Stimulated activated CD4-positive, alpha-beta T cell treated with anti-CD3 and anti-CD28 coated beads, Interleukin-1b, Interleukin-23, amount 100 ng/mL, for 24 hours (primary cell): Measurements from ENCODE around the gene SLAMF1.

Source experiments
- DNase-seq, 4 experiments: peaks; one replicate each; pipeline ENCODE4 v3.0.0-alpha.2; 2020; ENCODE audit warnings: low read depth in 4 of 4, low spot score in 1 of 4

The SLAMF1 gene

DNA sequence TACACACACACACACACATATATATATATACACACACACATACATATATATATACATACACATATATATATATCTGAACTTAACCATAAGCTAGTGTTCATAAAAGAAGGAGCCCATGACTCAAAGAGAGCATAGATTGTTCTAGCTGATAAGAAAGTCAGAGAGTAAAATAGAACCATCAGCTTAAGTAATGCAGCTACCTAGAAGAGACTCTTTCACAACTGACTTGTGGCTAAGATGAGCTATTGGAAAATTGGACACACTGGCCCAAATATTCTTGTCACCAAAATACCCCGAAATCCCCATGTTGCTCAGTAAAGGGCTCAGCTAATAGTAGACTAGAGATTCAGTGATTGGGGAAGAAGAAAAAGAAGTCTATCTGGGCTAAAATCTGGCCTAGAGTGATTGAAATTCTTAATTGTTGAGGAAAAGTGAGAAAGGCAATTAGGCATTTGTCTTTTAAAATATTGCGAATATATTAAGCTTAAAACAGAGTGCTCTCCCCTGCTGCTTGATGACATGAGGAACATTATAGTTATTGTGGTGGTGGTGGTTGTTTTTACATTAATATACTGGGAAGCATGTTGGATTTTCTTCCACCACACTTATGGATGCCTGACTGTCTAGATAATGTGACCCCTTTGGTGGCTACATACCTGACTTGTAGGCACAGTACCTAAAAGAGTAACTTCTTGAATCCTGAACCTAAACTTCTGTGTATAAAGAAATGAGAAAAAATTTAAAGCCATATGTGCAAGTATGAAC, 6.3 kb downstream of the SLAMF1 start:
- no peak for DNase-seq

GRCh38 chr1:160639652-160640051, 7.2 kb downstream of the SLAMF1 start:
- DNase-seq, result no peak

DNA sequence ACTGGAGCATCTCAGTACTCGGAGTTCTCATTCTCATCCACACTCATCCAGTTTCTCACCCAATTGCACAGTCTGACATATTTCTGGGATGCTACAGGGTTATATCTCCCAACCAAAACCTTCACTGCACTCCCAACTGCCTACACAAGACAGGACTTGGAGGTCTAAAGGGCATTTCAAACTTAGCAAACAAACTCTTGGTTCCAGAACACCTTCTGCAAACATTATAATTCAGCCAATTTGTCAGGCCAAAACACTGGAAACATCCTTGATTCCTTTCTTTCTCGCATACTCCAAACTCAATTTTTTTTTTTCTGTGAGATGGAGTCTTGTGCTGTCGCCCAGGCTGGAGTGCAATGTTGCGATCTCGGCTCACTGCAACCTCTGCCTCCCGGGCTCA, 7.9 kb downstream of the SLAMF1 start:
- no peak for DNase-seq

- no peak for DNase-seq
These were observed 8.3 kb downstream of the SLAMF1 start for GRCh38 chr1:160638540-160638857.

- DNase-seq, result no peak
These were observed 8.9 kb downstream of the SLAMF1 start for GRCh38 chr1:160637821-160638539.

- no peak for DNase-seq
These were observed 9.8 kb downstream of the SLAMF1 start for GRCh38 chr1:160637065-160637464.

DNA sequence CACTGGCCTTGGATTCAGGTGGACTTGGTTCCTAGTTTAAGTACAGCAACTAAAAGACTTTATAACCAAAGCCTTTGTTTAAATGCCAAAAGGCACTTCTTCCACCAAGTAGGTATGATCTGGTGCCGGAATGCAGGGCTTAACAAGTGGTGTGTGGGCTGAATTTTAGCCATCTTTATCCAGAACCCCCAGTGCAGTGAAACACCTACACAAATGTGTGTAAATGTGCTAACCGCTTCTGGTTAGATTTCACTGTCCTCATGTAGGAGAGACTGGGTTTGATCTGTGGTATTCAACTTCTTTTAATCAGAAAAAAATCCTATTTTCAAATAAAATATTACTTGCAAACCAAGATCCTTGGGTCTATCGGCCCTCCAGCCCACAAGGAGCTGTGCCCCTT, 10.3 kb downstream of the SLAMF1 start:
- no peak for DNase-seq

DNA sequence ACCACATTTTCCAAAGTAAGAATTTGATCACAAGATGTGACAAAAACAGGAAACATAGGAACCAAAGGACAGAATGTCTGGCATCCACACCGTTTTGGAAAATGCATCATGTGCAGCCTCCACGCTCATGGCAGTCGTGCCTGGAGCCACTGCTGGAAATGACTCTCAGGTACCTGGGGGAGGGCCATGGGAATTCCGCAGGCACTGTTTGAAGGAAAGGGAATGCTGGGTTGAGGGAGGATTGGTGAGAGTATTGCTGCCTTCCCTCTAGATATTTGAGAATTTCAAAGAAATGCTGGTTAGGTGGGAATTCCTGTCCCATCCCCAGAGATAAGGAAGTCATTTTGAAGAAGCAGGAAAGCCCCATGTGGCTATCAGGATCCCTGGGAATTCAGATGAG, 10.8 kb downstream of the SLAMF1 start:
- DNase-seq, result no peak

- DNase-seq, result no peak
These were observed 12.0 kb downstream of the SLAMF1 start for GRCh38 chr1:160634543-160635491.

DNA sequence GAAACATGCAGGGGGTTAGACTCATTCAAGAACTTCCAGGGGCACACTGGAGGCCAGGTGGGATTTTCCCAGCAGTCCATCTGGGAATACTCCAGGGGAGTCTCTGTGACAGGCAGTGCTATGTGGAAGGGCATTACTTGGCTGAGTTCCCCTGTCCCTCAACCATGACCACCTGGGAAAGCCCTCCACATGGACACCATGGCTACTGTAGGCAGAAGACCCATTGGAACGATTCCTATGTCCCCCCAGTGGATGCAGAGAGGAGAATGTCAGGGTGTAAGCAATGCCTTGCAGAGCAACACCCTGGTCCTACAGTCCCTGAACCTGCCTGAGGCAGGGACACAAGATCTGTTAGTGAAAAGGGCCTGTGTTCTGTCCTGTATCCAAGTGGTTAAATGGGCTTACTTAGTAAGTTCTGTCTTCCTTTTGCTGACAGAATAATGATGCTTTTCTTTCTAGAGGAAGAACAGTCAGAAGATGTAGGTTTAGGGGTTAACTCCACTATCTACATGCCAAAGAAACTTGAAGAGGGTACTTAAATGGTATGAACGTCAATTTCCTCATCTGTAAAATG, 13.4 kb downstream of the SLAMF1 start:
- DNase-seq, result no peak

DNA sequence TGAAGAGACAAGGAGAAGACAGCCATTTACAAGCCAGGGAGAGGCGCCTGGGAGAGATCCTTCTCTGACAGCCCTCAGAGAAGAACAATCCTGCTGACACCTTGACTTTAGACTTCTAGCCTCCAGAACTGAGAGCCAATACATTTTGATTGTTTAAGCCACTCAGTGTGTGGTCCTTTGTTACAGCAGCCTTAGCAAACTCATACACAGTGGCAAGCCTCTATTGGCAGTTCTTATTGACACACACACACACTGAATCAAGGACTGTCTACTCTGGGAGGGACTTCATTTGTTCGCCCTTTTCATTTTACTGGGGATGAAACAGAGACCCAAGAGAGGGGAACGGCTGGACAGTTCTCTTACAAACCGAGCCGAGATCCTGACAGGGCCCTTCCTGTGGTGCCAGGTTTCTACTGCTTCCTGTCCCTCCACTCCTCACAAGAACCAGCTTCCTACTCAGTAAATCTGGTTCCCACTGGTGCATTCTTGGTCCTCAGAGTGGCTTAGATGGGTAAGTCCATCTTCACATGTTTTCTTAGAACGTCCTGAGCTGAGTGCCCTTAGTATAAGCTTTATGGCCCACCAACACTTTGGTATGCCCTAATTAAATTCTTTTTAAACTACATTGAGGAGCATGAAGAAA, 14.7 kb downstream of the SLAMF1 start:
- no peak for DNase-seq

GRCh38 chr1:160630523-160631451, 16.1 kb downstream of the SLAMF1 start:
- no peak for DNase-seq

- DNase-seq, result no peak
These were observed 17.3 kb downstream of the SLAMF1 start for GRCh38 chr1:160629286-160630210.

GRCh38 chr1:160628799-160629263, 18.0 kb downstream of the SLAMF1 start:
- DNase-seq, result no peak

- peak in 2 of 4 experiments; percentile 47 to 75 for DNase-seq
These were observed 19.1 kb downstream of the SLAMF1 start for GRCh38 chr1:160627677-160628289.

DNA sequence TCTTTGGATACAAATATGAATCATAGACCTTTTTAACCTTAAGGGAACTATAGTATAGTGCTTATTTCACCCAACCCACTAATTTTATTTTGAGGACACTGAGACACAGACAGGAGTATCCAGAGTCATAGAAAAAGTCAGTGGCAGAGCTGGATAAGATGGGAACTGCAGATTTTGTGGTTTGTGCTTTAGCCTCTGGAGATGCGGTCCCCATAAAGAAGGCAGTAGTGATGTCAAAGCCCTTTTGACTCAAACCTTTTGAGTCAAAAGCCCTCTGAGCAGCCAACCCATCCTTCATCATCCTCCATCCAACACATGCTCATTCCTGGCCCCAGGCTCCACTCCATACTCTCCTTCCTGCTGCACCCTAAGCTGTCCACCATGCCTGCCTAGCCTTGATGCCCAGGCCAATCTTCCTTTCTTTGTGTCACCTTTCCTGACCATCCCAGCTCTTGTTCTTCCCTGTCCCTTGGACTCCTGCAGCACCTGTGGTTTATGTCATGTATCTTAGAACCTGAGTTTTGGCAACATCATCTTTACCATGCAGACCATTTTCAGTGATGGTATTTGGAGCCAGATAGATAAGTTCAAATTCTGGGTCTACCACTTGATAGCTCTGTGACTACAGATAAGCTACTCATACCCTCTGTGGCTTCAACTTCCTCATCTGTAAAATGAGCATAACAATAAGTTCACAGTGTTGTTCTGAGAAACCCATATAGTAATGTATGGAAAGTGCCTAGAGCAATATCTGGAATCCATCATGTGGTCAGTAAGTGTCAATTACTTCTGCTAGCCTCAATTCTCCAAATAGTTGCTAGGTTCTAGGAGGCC, 20.1 kb downstream of the SLAMF1 start:
- no peak for DNase-seq
